Measurements from ENCODE around the gene ZCCHC14. TPM values are rescaled to one million over a fixed set of nuclear protein-coding genes. Genes with fewer than 3 reads are reported as not detected.

The ZCCHC14 gene
- total and polyA plus RNA-seq, 2 donors: 2.7 to 7.3 TPM

DNA sequence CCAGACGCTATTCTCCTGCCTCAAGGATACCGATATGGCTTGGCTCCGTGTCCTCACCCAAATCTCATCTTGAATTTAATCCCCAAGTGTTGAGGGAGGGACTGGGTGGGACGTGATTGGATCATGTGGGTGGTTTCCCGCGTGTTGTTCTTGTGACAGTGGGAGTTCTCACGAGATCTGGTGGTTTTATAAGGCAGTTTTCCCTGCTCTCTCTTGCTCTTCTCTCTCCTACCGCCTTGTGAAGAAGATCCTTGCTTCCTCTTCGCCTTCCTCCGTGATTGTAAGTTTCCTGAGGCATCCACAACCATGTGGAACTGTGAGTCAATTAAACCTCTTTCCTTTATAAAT lies 43.9 kb upstream of the ZCCHC14 start:
- Histone ChIP-seq H3K36me3 (ENCODE audit: control insufficient read depth in 2 of 2, insufficient read depth in 2 of 2, low read length in 1 of 2) (no peaks in the 10 kb centered on the region), H3K9me3 (ENCODE audit: control insufficient read depth in 2 of 2, insufficient read depth in 1 of 2, low read length in 1 of 2) (peaks cover 0 to 3% of the 10 kb centered on the region in 2 donors), H3K27me3 (ENCODE audit: control insufficient read depth in 2 of 2, insufficient read depth in 1 of 2, low read length in 1 of 2) (peaks cover 0 to 18% of the 10 kb centered on the region in 2 donors), H3K4me1 (ENCODE audit: control insufficient read depth in 2 of 2, insufficient read depth in 2 of 2, low read length in 2 of 2) (no peaks in the 10 kb centered on the region), H3K4me3 (ENCODE audit: low read length in 2 of 2) (no peak overlapping the region), H3K27ac (ENCODE audit: low read depth in 1 of 2, low read length in 1 of 2) (no peak overlapping the region)
- DNase-seq (ENCODE audit: low read depth in 6 of 9, low spot score in 9 of 9): no peak
- whole genome bisulfite sequencing: 88% methylated on average over 10 of the region's 10 CpGs

DNA sequence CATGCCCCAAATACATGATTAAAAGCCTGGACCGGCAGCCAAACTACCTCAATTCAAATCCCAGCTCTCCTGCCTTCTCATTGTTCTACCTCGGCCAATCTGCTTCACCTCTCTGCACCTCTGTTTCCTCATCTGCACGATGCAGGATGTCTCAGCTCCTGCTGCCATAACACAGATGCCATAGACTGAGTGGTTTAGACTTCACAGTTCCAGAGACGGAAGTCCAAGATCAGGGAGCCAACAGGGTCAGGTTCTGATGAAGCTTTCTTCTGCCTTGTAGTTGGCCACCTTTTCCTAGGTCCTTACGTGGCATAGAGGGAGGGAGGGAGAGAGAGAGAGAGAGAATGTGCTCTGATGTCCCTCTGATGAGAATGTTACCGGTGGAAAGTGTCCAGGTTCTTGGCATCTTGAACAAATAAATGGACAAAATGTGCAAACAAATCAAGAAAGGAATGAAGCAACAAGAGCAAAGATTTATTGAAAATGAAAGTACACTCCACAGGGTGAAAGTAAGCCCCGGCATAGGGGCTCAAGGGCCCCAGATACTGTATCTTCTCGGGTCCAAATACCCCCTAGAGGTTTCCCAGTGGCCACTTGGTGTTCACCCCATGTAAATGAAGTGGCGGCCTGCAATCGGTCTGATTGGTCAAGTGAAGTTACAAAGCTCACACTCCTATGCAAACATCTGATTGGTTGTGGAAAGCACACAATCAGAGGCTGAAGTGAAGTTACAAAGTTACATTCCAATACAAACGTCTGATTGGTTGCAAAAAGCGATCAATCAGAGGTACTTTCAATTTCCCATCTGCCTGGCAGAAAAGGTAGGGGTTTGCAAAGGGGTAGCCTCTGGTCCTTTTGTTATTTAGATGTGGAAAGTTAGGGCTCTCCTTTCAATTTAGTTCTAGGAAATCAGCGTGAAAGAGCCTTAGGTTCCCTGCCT lies 43.3 kb upstream of the ZCCHC14 start:
- no peak for DNase-seq (ENCODE audit: low read depth in 6 of 9, low spot score in 9 of 9)
- no peak overlapping the region for H3K4me3 ChIP-seq (ENCODE audit: low read length in 2 of 2)
- H3K27me3 ChIP-seq (ENCODE audit: control insufficient read depth in 2 of 2, insufficient read depth in 1 of 2, low read length in 1 of 2): peaks cover 0 to 15% of the 10 kb centered on the region in 2 donors
- WGBS: 86% methylated on average over 13 of the region's 13 CpGs
- no peak overlapping the region for H3K27ac ChIP-seq (ENCODE audit: low read depth in 1 of 2, low read length in 1 of 2)
- no peaks in the 10 kb centered on the region for H3K36me3 ChIP-seq (ENCODE audit: control insufficient read depth in 2 of 2, insufficient read depth in 2 of 2, low read length in 1 of 2)
- H3K4me1 ChIP-seq (ENCODE audit: control insufficient read depth in 2 of 2, insufficient read depth in 2 of 2, low read length in 2 of 2): no peaks in the 10 kb centered on the region
- H3K9me3 ChIP-seq (ENCODE audit: control insufficient read depth in 2 of 2, insufficient read depth in 1 of 2, low read length in 1 of 2): peaks cover 0 to 3% of the 10 kb centered on the region in 2 donors

DNA sequence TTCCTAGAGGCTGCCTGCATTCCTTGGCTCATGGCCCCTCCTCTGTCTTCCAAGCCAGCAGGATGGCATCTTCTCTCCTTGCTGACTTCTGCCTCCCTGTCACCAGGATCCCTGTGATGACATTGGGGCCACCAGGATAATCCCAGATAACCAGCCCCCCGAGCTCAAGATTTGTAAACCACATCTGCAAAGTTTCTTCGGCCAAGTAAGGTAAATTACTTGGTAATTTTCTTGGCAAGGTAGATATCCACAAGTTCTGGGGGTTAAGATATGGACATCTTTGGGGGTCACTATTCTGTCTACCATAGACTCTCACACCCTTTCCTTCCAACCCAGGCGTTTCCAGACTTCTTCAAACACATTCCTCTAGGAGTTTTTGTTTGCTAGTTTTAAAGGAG lies 42.6 kb upstream of the ZCCHC14 start:
- H3K36me3 ChIP-seq (ENCODE audit: control insufficient read depth in 2 of 2, insufficient read depth in 2 of 2, low read length in 1 of 2): no peaks in the 10 kb centered on the region
- H3K27ac ChIP-seq (ENCODE audit: low read depth in 1 of 2, low read length in 1 of 2): no peak overlapping the region
- WGBS: 59% methylated on average over 3 of the region's 3 CpGs
- H3K4me1 ChIP-seq (ENCODE audit: control insufficient read depth in 2 of 2, insufficient read depth in 2 of 2, low read length in 2 of 2): no peaks in the 10 kb centered on the region
- no peak for DNase-seq (ENCODE audit: low read depth in 6 of 9, low spot score in 9 of 9)
- peaks cover 0 to 10% of the 10 kb centered on the region in 2 donors for H3K27me3 ChIP-seq (ENCODE audit: control insufficient read depth in 2 of 2, insufficient read depth in 1 of 2, low read length in 1 of 2)
- no peak overlapping the region for H3K4me3 ChIP-seq (ENCODE audit: low read length in 2 of 2)
- peaks cover 0 to 3% of the 10 kb centered on the region in 2 donors for H3K9me3 ChIP-seq (ENCODE audit: control insufficient read depth in 2 of 2, insufficient read depth in 1 of 2, low read length in 1 of 2)

DNA sequence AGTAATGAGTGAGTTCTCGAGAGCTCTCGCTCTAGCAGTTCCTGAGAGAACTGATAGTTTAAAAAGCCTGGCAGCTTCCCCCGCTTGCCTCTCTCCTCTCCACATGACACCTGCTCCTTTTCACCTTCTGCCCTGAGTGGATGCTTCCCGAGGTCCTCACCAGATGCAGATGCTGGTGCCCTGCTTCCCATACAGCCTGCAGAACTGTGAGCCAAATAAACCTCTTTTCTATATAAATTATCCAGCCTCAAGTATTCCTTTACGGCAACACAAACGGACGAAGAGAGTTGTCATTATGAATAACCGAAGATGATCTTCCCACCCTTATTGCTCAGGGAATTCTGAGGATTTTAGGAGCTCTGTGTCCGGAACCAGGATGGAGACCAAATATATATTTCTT lies 41.9 kb upstream of the ZCCHC14 start:
- DNase-seq (ENCODE audit: low read depth in 6 of 9, low spot score in 9 of 9): no peak
- Histone ChIP-seq H3K36me3 (ENCODE audit: control insufficient read depth in 2 of 2, insufficient read depth in 2 of 2, low read length in 1 of 2) (no peaks in the 10 kb centered on the region), H3K27ac (ENCODE audit: low read depth in 1 of 2, low read length in 1 of 2) (no peak overlapping the region), H3K4me3 (ENCODE audit: low read length in 2 of 2) (no peak overlapping the region), H3K27me3 (ENCODE audit: control insufficient read depth in 2 of 2, insufficient read depth in 1 of 2, low read length in 1 of 2) (peaks cover 0 to 4% of the 10 kb centered on the region in 2 donors), H3K9me3 (ENCODE audit: control insufficient read depth in 2 of 2, insufficient read depth in 1 of 2, low read length in 1 of 2) (peaks cover 0 to 3% of the 10 kb centered on the region in 2 donors), H3K4me1 (ENCODE audit: control insufficient read depth in 2 of 2, insufficient read depth in 2 of 2, low read length in 2 of 2) (no peaks in the 10 kb centered on the region)
- WGBS: 96% methylated on average over 9 of the region's 9 CpGs

DNA sequence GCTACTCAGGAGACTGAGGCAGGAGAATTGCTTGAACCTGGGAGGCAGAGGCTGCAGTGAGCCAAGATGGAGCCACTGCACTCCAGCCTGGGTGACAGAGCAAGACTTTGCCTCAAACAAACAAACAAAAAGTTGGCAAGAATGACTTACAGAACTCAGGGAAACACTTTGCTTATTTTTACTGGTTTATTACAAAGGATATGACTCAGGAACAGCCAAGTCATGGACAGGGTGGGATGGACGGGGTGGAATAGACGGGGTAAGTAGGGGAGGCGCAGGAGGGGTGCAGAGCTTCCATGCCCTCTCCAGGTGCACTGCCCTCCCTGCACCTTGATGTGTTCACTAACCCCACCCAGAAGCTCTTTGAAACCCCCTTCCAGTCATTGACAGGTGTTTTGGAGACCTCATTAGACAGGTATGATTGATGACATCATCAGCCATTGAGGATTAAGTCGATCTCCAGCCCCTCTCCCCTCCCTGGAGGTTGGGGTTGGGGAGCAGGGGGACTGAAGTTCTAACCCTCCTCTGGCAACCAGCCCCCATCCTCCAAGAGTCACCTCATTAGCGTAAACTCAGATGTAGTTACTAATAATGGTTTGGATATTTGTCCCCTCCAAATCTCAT lies 41.3 kb upstream of the ZCCHC14 start:
- no peaks in the 10 kb centered on the region for H3K4me1 ChIP-seq (ENCODE audit: control insufficient read depth in 2 of 2, insufficient read depth in 2 of 2, low read length in 2 of 2)
- DNase-seq (ENCODE audit: low read depth in 6 of 9, low spot score in 9 of 9): no peak
- peaks cover 0 to 3% of the 10 kb centered on the region in 2 donors for H3K9me3 ChIP-seq (ENCODE audit: control insufficient read depth in 2 of 2, insufficient read depth in 1 of 2, low read length in 1 of 2)
- WGBS: 92% methylated on average over 5 of the region's 5 CpGs
- H3K4me3 ChIP-seq (ENCODE audit: low read length in 2 of 2): no peak overlapping the region
- no peaks in the 10 kb centered on the region for H3K36me3 ChIP-seq (ENCODE audit: control insufficient read depth in 2 of 2, insufficient read depth in 2 of 2, low read length in 1 of 2)
- no peak overlapping the region for H3K27ac ChIP-seq (ENCODE audit: low read depth in 1 of 2, low read length in 1 of 2)
- H3K27me3 ChIP-seq (ENCODE audit: control insufficient read depth in 2 of 2, insufficient read depth in 1 of 2, low read length in 1 of 2): peaks cover 0 to 1% of the 10 kb centered on the region in 2 donors

DNA sequence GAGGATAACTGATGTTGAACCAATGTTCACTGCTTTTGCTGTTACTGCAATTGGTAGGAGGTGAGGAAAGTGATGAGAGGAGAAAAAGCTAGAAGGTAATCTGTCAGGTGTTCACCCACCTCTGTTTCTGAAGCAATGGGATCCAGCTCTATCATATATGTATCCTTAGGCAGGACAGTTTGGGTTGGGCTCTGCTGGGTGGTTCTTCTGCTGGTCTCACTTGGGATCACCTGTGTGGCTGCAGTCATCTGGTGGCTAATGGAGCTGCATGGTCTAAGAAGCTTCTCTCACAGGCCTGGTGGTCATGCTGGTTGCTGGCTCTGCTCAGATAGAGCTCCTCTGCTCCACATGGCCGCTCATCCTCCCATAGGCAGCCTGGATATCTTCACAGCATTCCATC lies 40.2 kb upstream of the ZCCHC14 start:
- Histone ChIP-seq H3K27me3 (ENCODE audit: control insufficient read depth in 2 of 2, insufficient read depth in 1 of 2, low read length in 1 of 2) (no peaks in the 10 kb centered on the region), H3K36me3 (ENCODE audit: control insufficient read depth in 2 of 2, insufficient read depth in 2 of 2, low read length in 1 of 2) (no peaks in the 10 kb centered on the region), H3K27ac (ENCODE audit: low read depth in 1 of 2, low read length in 1 of 2) (no peak overlapping the region), H3K4me1 (ENCODE audit: control insufficient read depth in 2 of 2, insufficient read depth in 2 of 2, low read length in 2 of 2) (no peaks in the 10 kb centered on the region), H3K4me3 (ENCODE audit: low read length in 2 of 2) (no peak overlapping the region), H3K9me3 (ENCODE audit: control insufficient read depth in 2 of 2, insufficient read depth in 1 of 2, low read length in 1 of 2) (peaks cover 0 to 3% of the 10 kb centered on the region in 2 donors)
- DNase-seq (ENCODE audit: low read depth in 6 of 9, low spot score in 9 of 9): no peak
- 46% methylated on average over 1 of the region's 1 CpG for WGBS

DNA sequence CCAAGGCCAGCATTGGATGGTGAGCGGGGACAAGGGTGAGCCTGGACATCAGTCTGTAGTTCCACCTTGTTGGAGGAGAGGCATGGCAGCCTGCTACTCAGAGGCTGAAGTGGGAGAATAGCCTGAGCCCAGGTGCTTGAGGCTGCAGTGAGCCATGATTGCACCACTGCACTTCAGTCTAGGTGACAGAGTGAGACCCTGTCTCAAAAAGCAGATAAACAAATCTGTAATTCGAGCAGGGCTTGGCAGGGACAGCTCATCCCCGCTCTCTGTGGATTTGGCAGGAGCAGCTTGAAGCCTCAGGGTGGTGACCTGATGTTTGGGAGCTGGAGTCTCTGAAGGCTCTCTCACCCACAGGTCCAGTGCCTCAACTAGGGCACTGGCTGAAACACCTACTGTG lies 38.6 kb upstream of the ZCCHC14 start:
- Histone ChIP-seq H3K4me1 (ENCODE audit: control insufficient read depth in 2 of 2, insufficient read depth in 2 of 2, low read length in 2 of 2) (no peaks in the 10 kb centered on the region), H3K4me3 (ENCODE audit: low read length in 2 of 2) (no peak overlapping the region), H3K9me3 (ENCODE audit: control insufficient read depth in 2 of 2, insufficient read depth in 1 of 2, low read length in 1 of 2) (peaks cover 0 to 3% of the 10 kb centered on the region in 2 donors), H3K27me3 (ENCODE audit: control insufficient read depth in 2 of 2, insufficient read depth in 1 of 2, low read length in 1 of 2) (no peaks in the 10 kb centered on the region), H3K27ac (ENCODE audit: low read depth in 1 of 2, low read length in 1 of 2) (no peak overlapping the region), H3K36me3 (ENCODE audit: control insufficient read depth in 2 of 2, insufficient read depth in 2 of 2, low read length in 1 of 2) (no peaks in the 10 kb centered on the region)
- no peak for DNase-seq (ENCODE audit: low read depth in 6 of 9, low spot score in 9 of 9)
- 84% methylated on average over 3 of the region's 3 CpGs for WGBS

DNA sequence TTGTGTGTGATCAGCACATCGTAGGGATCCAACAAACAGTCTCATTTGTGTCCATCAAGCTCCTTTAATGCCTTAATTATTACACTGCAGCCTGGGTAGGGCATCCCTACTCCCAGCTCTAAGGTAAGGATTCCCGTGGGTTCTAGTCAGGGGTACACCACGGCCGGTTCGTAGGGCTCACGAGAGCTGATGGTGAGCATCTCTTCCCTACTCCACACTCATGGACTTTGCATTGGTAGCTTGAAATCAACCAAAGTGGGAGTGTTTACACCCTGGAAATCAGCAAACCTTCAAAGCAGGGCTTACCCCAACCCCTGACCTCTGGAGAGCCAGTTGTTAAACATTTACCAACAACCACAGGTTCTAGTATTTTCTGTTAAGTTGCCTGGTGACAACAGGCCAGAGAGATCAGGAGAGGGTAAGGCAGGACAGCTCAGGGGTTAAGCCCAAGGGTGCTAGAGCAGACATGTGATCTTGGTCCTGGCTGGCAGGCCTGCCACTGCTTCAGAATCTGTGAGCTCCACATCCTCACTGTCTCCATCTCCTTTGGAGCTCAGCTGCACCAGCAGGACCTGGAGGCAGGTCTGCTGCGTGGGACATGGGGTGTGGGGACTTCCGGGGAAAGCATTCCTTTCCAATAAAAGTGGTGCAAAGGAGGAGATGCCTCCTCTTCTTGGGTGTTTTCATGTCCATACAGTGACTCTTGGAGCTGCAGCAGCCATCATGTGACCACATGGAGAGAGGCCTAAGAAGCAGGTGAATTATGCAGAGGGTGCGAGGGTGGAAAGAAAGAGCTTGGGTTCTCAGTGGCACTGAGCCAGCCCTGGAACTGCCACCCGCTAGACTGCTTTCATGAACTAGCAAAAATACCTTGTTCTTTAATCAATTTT lies 36.1 kb upstream of the ZCCHC14 start:
- Histone ChIP-seq H3K27ac (ENCODE audit: low read depth in 1 of 2, low read length in 1 of 2) (no peak overlapping the region), H3K27me3 (ENCODE audit: control insufficient read depth in 2 of 2, insufficient read depth in 1 of 2, low read length in 1 of 2) (no peaks in the 10 kb centered on the region), H3K9me3 (ENCODE audit: control insufficient read depth in 2 of 2, insufficient read depth in 1 of 2, low read length in 1 of 2) (no peaks in the 10 kb centered on the region), H3K4me3 (ENCODE audit: low read length in 2 of 2) (no peak overlapping the region), H3K36me3 (ENCODE audit: control insufficient read depth in 2 of 2, insufficient read depth in 2 of 2, low read length in 1 of 2) (no peaks in the 10 kb centered on the region), H3K4me1 (ENCODE audit: control insufficient read depth in 2 of 2, insufficient read depth in 2 of 2, low read length in 2 of 2) (no peaks in the 10 kb centered on the region)
- WGBS: 87% methylated on average over 10 of the region's 10 CpGs
- no peak for DNase-seq (ENCODE audit: low read depth in 6 of 9, low spot score in 9 of 9)
